ENCODE results near the gene CCDC88A.
"Not testable (repeated sequence)": the region's sequence is repeated elsewhere in the genome, so short reads cannot be mapped to it uniquely, and the experiment has no call there.

- TF ChIP-seq CTCF (conservative IDR thresholded peaks at IDR 0.05); EZH2 (IDR thresholded peaks at IDR 0.05; ENCODE audit: low read depth): not testable (repeated sequence)
These were observed 139.7 kb downstream of the CCDC88A start for GRCh38 chr2:55279859-55280424.
